OCI-LY7 (cell line): ENCODE results near the gene MRPL23.

ENCODE experiments used
- EZH2phosphoT487 ChIP-seq: fragments of 200-600 bp; sonication (generic); IDR thresholded peaks from 2 replicates; pipeline ENCODE4 v1.6.1; 2018; ENCODE audit warnings: low read depth, borderline replicate concordance, mild to moderate bottlenecking, mixed run types, antibody characterized with exemption, low read length, moderate library complexity, mixed read lengths
- TF ChIP-seq, protein P1 (sequence below): fragments of 200-600 bp; sonication (generic); conservative IDR thresholded peaks from 2 replicates; pipeline ENCODE4 v1.5.1; 2014; ENCODE audit warnings: mild to moderate bottlenecking, antibody characterized with exemption, low read length, moderate library complexity, mixed read lengths

DNA sequence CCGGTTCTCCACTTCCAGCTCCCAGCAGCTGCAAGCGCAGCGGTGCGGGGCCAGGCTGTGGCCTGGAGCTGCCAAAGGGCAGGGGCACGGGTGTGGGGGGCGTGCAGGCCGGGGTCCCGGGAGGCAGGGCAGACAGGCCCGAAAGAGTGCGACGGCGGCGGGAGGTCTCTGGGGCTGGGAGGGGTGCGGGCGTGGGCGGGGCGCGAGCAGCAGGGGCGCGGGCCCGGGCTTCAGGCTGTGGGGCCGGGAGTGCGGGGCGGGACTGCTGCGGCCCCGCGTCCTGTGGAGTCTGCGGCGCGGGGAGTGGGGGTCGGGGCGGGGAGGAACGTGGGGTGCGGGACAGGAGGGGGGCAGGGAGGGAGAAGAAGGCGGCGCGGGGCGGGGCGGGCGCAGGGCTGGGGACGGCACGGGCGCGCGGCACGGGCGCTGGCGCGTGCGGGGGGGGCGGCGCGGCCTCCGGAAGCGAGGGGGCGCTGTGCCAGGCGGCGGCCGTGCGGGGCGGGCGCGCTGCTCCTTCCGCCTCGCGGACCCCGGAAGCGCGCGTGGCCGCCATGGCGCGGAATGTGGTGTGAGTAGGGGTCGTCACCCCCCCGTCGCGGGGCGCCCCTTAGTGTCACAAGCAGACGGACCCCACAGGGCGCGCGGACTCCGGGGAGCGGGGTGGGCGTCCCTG, at the start of gene MRPL23:
- TF ChIP-seq, protein P1, sequence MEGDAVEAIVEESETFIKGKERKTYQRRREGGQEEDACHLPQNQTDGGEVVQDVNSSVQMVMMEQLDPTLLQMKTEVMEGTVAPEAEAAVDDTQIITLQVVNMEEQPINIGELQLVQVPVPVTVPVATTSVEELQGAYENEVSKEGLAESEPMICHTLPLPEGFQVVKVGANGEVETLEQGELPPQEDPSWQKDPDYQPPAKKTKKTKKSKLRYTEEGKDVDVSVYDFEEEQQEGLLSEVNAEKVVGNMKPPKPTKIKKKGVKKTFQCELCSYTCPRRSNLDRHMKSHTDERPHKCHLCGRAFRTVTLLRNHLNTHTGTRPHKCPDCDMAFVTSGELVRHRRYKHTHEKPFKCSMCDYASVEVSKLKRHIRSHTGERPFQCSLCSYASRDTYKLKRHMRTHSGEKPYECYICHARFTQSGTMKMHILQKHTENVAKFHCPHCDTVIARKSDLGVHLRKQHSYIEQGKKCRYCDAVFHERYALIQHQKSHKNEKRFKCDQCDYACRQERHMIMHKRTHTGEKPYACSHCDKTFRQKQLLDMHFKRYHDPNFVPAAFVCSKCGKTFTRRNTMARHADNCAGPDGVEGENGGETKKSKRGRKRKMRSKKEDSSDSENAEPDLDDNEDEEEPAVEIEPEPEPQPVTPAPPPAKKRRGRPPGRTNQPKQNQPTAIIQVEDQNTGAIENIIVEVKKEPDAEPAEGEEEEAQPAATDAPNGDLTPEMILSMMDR: no peak
- no peak for TF ChIP-seq EZH2phosphoT487
